Heart left ventricle (tissue), 16 donors: ENCODE measurements around the gene TAS2R38. TPM values are rescaled to one million over a fixed set of nuclear protein-coding genes. Genes with fewer than 3 reads are reported as not detected.

Experiments used
- ATAC-seq, 4 donors: fragments of 200-7000 bp; cut with Tn5 transposase; one replicate each; pipeline ENCODE4 v1.9.1; 2020 to 2022; ENCODE audit warnings: moderate library complexity in 4 of 4, mild to moderate bottlenecking in 3 of 4, moderate number of reproducible peaks in 1 of 4
- DNase-seq, 5 donors: peaks; one replicate each; pipeline ENCODE4 v3.0.0-alpha.2; 2020
- H3K27ac ChIP-seq, 12 donors: fragments of 200-600 bp; sonication (generic) in 4 of 12; one replicate each; pipeline versions ENCODE4 v1.5.0 to v1.8.0; 2016 to 2022; ENCODE audit warnings: mild to moderate bottlenecking in 2 of 12
- H3K27me3 ChIP-seq, 9 donors: fragments of 200-600 bp; sonication (generic) in 2 of 9; one replicate each; pipeline versions ENCODE4 v1.5.1 to v1.8.0; 2016 to 2022; ENCODE audit warnings: mild to moderate bottlenecking in 3 of 9
- H3K36me3 ChIP-seq, 9 donors: fragments of 200-600 bp; sonication (generic) in 2 of 9; one replicate each; pipeline versions ENCODE4 v1.5.0 to v1.8.0; 2018 to 2022; ENCODE audit warnings: mild to moderate bottlenecking in 2 of 9
- H3K4me1 ChIP-seq, 12 donors: fragments of 200-600 bp; sonication (generic) in 4 of 12; one replicate each; pipeline versions ENCODE4 v1.5.0 to v1.8.0; 2016 to 2022; ENCODE audit warnings: mild to moderate bottlenecking in 3 of 12
- H3K4me3 ChIP-seq, 12 donors: fragments of 200-600 bp; sonication (generic) in 4 of 12; one replicate each; pipeline versions ENCODE4 v1.5.0 to v1.8.0; 2017 to 2022; ENCODE audit warnings: mild to moderate bottlenecking in 9 of 12, moderate library complexity in 4 of 12
- H3K9me3 ChIP-seq, 12 donors: fragments of 200-600 bp; sonication (generic) in 4 of 12; one replicate each; pipeline versions ENCODE4 v1.5.0 to v1.8.0; 2016 to 2022; ENCODE audit warnings: mild to moderate bottlenecking in 1 of 12
- POLR2A ChIP-seq, 2 donors: fragments of 450-650 bp; IDR thresholded peaks; one replicate each; pipeline ENCODE4 v1.6.1; 2017; ENCODE audit warnings: antibody characterized with exemption in 2 of 2, mild to moderate bottlenecking in 2 of 2, moderate library complexity in 2 of 2
- WGBS, 4 donors: extraction: QIAGEN DNeasy Blood & Tissue Kit in 2 of 4; methylation state at CpG; one replicate each; pipeline versions ENCODE4 v1.1.5 to v1.1.7; 2013 to 2018; 5-methylcytosine and 5-hydroxymethylcytosine counted together
- intact Hi-C, 10 donors: fragments of 100-400 bp; cut with DNase I; formaldehyde crosslinking; loops; one replicate each; pipeline versions ENCODE4 v1.11.1 to v1.14.2; 2022
- polyA plus RNA-seq, 2 donors: library from polyadenylated mRNA; stranded (reverse); fragments of 200-250 nt; gene quantifications; one replicate each; pipeline ENCODE4 v1.2.3, GENCODE V29; 2013
- total RNA-seq, 9 donors: library from RNA; depleted of rRNA in 2 of 9; stranded (reverse); fragments of >200 nt in 2 of 9; fragmentation: NEBNext Ultra II Directional in 3 of 9; extraction: Animal tissue kit (Norgen Biotek cat#: 25700) in 3 of 9; gene quantifications; one replicate each; pipeline versions ENCODE4 v1.1.0 to v1.2.4, GENCODE V29; 2016 to 2023
- TF ChIP-seq, protein P1 (sequence below), 12 donors: fragments of 200-600 bp; sonication (generic) in 4 of 12; IDR thresholded peaks; one replicate each; pipeline versions ENCODE4 v1.5.0 to v1.8.0; 2018 to 2022; ENCODE audit warnings: antibody characterized with exemption in 12 of 12, mild to moderate bottlenecking in 5 of 12
- donor health status: ischemic (EF 13 %, LVEDD 7.1; RV severe dilation, severe dysfunction).
- donor health status: healthy with polysubstance abuse.
- donor health status: DM: no; HTN: yes; CAD: no.
- donor health status: DM: no; HTN: no; CAD: no.
- donor health status: ischemic (EF 25% LVEDD 6.9; RV normal size, moderate dysfunction).
- donor health status: ischemic (EF 25% LVEDD 5.7; RV mildly dilated, moderate dysfunction).
- donor health status: healthy.
- donor health status: DM: yes; HTN: yes; CAD: no.
- donor health status: ischemic (EF 35%, LVEDD 5.7; RV mildly dilated, moderate dysfunction).
- donor health status: nonischemic (EF 11% LVEDD 7.7; RV severe dilation, severe dysfunction).
- donor health status: DM: yes; HTN: yes; CAD: no.
- donor health status: PGD.
- donor health status: ischemic (EF 29% LVEDD 5.4; RV normal size, mild dysfunction).
- donor health status: nonischemic (EF 23%, LVEDD 6.1; RV moderate dilation, normal function).

TAS2R38 gene
- total and polyA plus RNA-seq, 11 donors = not detected

DNA sequence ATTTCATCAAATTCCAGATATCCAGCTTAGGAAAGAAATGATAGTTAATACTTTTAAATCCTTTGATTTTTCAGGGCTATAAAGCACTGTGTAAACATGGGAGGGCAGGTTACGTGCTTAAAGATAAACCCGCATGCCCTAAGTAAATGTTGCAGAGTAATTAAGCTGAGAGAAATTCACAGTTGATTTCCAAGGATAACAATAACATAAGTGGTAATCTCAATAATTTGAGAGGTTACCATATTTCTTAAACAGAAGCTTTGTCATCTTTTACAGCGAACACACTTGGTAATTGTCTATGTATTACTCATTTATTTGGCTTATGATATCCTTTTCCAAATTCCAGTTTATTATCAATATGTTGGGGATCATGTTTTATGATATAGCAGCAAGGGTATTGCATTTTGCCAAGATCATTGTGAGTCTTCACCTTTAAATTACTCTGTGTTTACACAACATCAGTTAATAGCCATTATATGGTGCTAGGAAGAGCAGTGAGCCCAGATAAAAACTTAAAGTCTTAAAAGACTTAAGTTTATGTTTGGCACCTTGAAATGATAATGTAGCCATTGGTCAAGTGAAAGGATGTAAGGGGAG lies 37.5 kb upstream of the TAS2R38 start:
- intact Hi-C loops = no loop called here
- ATAC-seq (no peak), DNase-seq (no peak)
- Histone ChIP-seq H3K4me3 (no peak overlapping the region), H3K4me1 (no peaks in the 10 kb centered on the region), H3K27ac (no peak overlapping the region), H3K27me3 (no peaks in the 10 kb centered on the region), H3K9me3 (no peaks in the 10 kb centered on the region), H3K36me3 (no peaks in the 10 kb centered on the region)
- 45 to 74% (median 68%) methylated on average over 3 of the region's 3 CpGs for WGBS, 4 donors
- TF ChIP-seq, protein P1, sequence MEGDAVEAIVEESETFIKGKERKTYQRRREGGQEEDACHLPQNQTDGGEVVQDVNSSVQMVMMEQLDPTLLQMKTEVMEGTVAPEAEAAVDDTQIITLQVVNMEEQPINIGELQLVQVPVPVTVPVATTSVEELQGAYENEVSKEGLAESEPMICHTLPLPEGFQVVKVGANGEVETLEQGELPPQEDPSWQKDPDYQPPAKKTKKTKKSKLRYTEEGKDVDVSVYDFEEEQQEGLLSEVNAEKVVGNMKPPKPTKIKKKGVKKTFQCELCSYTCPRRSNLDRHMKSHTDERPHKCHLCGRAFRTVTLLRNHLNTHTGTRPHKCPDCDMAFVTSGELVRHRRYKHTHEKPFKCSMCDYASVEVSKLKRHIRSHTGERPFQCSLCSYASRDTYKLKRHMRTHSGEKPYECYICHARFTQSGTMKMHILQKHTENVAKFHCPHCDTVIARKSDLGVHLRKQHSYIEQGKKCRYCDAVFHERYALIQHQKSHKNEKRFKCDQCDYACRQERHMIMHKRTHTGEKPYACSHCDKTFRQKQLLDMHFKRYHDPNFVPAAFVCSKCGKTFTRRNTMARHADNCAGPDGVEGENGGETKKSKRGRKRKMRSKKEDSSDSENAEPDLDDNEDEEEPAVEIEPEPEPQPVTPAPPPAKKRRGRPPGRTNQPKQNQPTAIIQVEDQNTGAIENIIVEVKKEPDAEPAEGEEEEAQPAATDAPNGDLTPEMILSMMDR (IDR thresholded peaks at IDR 0.05) = no peak
- TF ChIP-seq POLR2A (IDR thresholded peaks at IDR 0.05) = no peak

DNA sequence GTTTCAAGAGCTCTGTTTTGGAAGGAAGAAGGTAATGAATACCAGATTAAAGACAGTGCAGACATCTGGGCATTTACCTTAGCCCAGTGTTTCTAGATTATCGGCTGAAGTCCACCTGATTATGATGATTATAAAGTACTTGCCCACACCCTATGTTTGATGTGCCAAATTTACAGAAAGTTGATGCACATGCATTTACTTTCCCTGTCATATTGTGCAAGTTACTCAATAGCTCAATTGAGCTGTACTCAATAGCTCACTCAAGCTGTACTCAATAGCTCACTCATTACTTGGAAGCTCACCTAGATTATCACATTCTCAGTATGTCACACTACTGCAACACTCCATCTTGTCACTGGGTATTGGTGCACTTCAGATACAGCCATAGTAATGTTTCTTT lies 35.6 kb upstream of the TAS2R38 start:
- Histone ChIP-seq H3K27ac (no peak overlapping the region), H3K9me3 (no peaks in the 10 kb centered on the region), H3K4me1 (no peaks in the 10 kb centered on the region), H3K4me3 (no peak overlapping the region), H3K36me3 (no peaks in the 10 kb centered on the region), H3K27me3 (no peaks in the 10 kb centered on the region)
- intact Hi-C loops = no loop called here
- no peak for TF ChIP-seq POLR2A (IDR thresholded peaks at IDR 0.05)
- TF ChIP-seq, protein P1 (IDR thresholded peaks at IDR 0.05) = no peak
- ATAC-seq = no peak
- no peak for DNase-seq
- 94 to 100% (median 98%) methylated on average over 1 of the region's 1 CpG for WGBS, 4 donors

DNA sequence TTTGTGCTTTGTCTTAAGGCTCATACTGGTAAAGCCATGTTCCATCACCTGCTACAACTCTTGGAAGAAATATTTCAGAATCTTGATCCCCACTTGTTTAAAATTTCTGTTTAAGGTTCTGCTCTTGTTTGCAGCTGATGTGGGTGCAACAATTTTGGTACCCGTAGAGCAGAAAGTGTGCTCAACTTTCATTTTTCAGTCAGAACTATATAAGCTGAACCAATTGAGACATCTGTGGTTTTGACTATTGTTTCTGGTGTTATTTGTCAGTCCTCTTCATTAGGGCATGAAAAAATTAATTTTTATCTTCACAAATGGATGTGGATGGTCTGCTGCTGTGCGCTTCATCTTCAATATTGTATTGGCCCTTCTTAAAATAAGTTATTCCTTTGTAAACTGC lies 33.0 kb upstream of the TAS2R38 start:
- Histone ChIP-seq H3K4me1 (no peaks in the 10 kb centered on the region), H3K27me3 (no peaks in the 10 kb centered on the region), H3K4me3 (no peak overlapping the region), H3K27ac (no peak overlapping the region), H3K36me3 (no peaks in the 10 kb centered on the region), H3K9me3 (peaks cover 0 to 4% (median 0%) of the 10 kb centered on the region in 12 donors)
- TF ChIP-seq POLR2A (IDR thresholded peaks at IDR 0.05) = no peak
- TF ChIP-seq, protein P1 (IDR thresholded peaks at IDR 0.05) = no peak
- 89 to 94% (median 93%) methylated on average over 2 of the region's 2 CpGs for WGBS, 4 donors
- DNase-seq = no peak
- ATAC-seq = no peak
- intact Hi-C loops = no loop called here

DNA sequence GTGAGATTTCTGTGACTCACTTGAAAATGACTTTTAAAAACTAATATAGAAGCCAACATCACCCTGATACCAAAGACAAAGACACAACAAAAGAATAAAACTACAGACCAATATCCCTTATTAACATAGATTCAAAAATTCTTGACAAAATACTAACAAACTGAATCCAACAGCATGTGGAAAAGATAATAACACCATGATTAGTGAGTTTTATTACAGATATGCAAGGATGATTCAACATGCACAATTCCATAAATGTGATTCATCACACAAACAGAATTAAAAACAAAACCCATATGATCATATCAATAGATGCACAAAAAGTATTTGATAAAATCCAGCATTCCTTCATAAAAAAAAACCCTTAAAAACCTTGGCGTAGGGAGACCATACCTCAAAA lies 28.6 kb upstream of the TAS2R38 start:
- WGBS, 4 donors = 79 to 90% (median 84%) methylated on average over 1 of the region's 1 CpG
- Histone ChIP-seq H3K27me3 (no peaks in the 10 kb centered on the region), H3K4me3 (no peak overlapping the region), H3K36me3 (no peaks in the 10 kb centered on the region), H3K27ac (no peak overlapping the region), H3K9me3 (peaks cover 0 to 4% (median 0%) of the 10 kb centered on the region in 12 donors), H3K4me1 (no peaks in the 10 kb centered on the region)
- intact Hi-C loops = no loop called here
- TF ChIP-seq POLR2A (IDR thresholded peaks at IDR 0.05) = no peak
- TF ChIP-seq, protein P1 (IDR thresholded peaks at IDR 0.05) = no peak
- DNase-seq (no peak), ATAC-seq (no peak)
